HG02884 (cell line): ENCODE measurements around the gene SRGAP1.
"Not testable (repeated sequence)": the region's sequence is repeated elsewhere in the genome, so short reads cannot be mapped to it uniquely, and the experiment has no call there.

ENCODE experiments used
- ATAC-seq: cut with Tn5 transposase; IDR thresholded peaks from one replicate; pipeline ENCODE4 v1.9.1; 2021; ENCODE audit warnings: mild to moderate bottlenecking, moderate library complexity; ENCODE audit not compliant: unreplicated experiment

SRGAP1 gene

GRCh38 chr12:64070454-64070853 is 226.0 kb downstream of the SRGAP1 start:
- ATAC-seq, result no peak

- no peak for ATAC-seq
Observed at GRCh38 chr12:64072916-64073575, 228.5 kb downstream of the SRGAP1 start.

- ATAC-seq, result not testable (repeated sequence)
Observed at GRCh38 chr12:64076565-64076964, 232.1 kb downstream of the SRGAP1 start.

- no peak for ATAC-seq
Observed at GRCh38 chr12:64077922-64078321, 233.4 kb downstream of the SRGAP1 start.

GRCh38 chr12:64080319-64081007 is 236.0 kb downstream of the SRGAP1 start:
- no peak for ATAC-seq

- ATAC-seq, result no peak
Observed at GRCh38 chr12:64081008-64081404, 236.5 kb downstream of the SRGAP1 start.

GRCh38 chr12:64082116-64082515 is 237.6 kb downstream of the SRGAP1 start:
- no peak for ATAC-seq

- ATAC-seq, result no peak
Observed at GRCh38 chr12:64082866-64083268, 238.4 kb downstream of the SRGAP1 start.

GRCh38 chr12:64083285-64084210 is 239.0 kb downstream of the SRGAP1 start:
- no peak for ATAC-seq

- ATAC-seq, result no peak
Observed at GRCh38 chr12:64085154-64085553, 240.7 kb downstream of the SRGAP1 start.

GRCh38 chr12:64085996-64086395 is 241.5 kb downstream of the SRGAP1 start:
- no peak for ATAC-seq

GRCh38 chr12:64086946-64087345 is 242.4 kb downstream of the SRGAP1 start:
- no peak for ATAC-seq

- ATAC-seq, result no peak
Observed at GRCh38 chr12:64087761-64088160, 243.3 kb downstream of the SRGAP1 start.

- ATAC-seq, result no peak
Observed at GRCh38 chr12:64088431-64089349, 244.2 kb downstream of the SRGAP1 start.

- ATAC-seq, result no peak
Observed at GRCh38 chr12:64090047-64090446, 245.5 kb downstream of the SRGAP1 start.

- ATAC-seq, result no peak
Observed at GRCh38 chr12:64091186-64091585, 246.7 kb downstream of the SRGAP1 start.

GRCh38 chr12:64092507-64093196 is 248.2 kb downstream of the SRGAP1 start:
- no peak for ATAC-seq

GRCh38 chr12:64093689-64094088 is 249.2 kb downstream of the SRGAP1 start:
- no peak for ATAC-seq

GRCh38 chr12:64097366-64098105 is 253.0 kb downstream of the SRGAP1 start:
- no peak for ATAC-seq
